Measurements from ENCODE around the gene ANAPC13. TPM values are rescaled to one million over a fixed set of nuclear protein-coding genes. Genes with fewer than 3 reads are reported as not detected.

ANAPC13 gene
- total RNA-seq, 1 experiment from 2014 or later: 35.7 TPM

DNA sequence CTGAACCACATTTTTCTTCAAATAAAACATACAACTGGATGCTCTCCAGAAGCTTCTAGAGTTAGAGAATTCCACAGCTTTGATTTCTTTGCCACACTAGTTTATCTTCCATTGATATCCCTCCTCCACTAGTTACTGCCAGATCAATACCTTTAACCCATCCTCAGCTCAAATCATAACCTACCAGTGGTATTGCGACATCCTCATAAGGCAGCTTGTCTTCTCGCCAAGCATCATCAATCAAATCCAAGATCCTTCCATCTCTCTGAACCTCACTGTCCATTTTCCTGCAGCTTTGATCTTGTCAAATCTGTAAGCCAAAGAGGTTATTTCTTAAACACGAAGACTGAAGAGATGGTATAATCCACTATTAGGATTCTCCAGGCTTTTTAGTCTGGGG lies 3.2 kb downstream of the ANAPC13 start:
- ChIA-PET RAD21 (ENCODE audit: low non-redundant PET in 1 of 2, low total read pairs in 2 of 2, uncharacterized antibody in 2 of 2, unreplicated experiment in 2 of 2) (no interaction called here), POLR2A (no interaction called here), CTCF (interaction anchor here (0.7 to 3.5 kb wide), 3 partner anchors 9 to 180 kb away, joined by 3 to 18 read pairs (median 8); no protein-coding TSS in a partner anchor)
- TF ChIP-seq SRF (IDR thresholded peaks at IDR 0.05; ENCODE audit: low read depth) (no peak), CTCF (IDR thresholded peaks at IDR 0.05 in 2 of 3, conservative IDR thresholded peaks at IDR 0.05 in 1 of 3; ENCODE audit: borderline replicate concordance in 1 of 3, insufficient read depth in 1 of 3, low read depth in 2 of 3, low read length in 2 of 3) (no peak), ATF3 (IDR thresholded peaks at IDR 0.05) (no peak), REST (IDR thresholded peaks at IDR 0.05; ENCODE audit: low read depth) (no peak), ZNF274 (IDR thresholded peaks at IDR 0.05; ENCODE audit: low read depth, low read length) (no peak), POLR2AphosphoS5 (IDR thresholded peaks at IDR 0.05; ENCODE audit: low read depth, low read length) (no peak), YY1 (IDR thresholded peaks at IDR 0.05; ENCODE audit: extremely low read depth, insufficient replicate concordance, low read depth, low read length) (no peak), EGR1 (IDR thresholded peaks at IDR 0.05; ENCODE audit: low read depth) (no peak), SP1 (IDR thresholded peaks at IDR 0.05; ENCODE audit: low read depth) (no peak), CBX3 (IDR thresholded peaks at IDR 0.05; ENCODE audit: low read depth) (no peak), CEBPB (IDR thresholded peaks at IDR 0.05; ENCODE audit: low read depth) (no peak)
- TF ChIP-seq, protein P1, sequence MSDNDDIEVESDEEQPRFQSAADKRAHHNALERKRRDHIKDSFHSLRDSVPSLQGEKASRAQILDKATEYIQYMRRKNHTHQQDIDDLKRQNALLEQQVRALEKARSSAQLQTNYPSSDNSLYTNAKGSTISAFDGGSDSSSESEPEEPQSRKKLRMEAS (IDR thresholded peaks at IDR 0.05): no peak
- no peaks in the 10 kb centered on the region for H3K9me2 ChIP-seq (ENCODE audit: insufficient read depth)
- DNase-seq (ENCODE audit: low read depth, low spot score) (no peak), ATAC-seq (no peak)
- no peaks in the 10 kb centered on the region for H3K27me3 ChIP-seq (ENCODE audit: insufficient read depth, low read length)
- H2AFZ ChIP-seq (ENCODE audit: low read depth, low read length, poor library complexity, severe bottlenecking): no peak overlapping the region
- H3K27ac ChIP-seq (ENCODE audit: low read depth, low read length): no peak overlapping the region
- H3K4me1 ChIP-seq (ENCODE audit: control insufficient read depth in 1 of 2, insufficient read depth in 2 of 2, low read length in 2 of 2): peaks cover 15 to 26% of the 10 kb centered on the region in 2 experiments
- H3K36me3 ChIP-seq (ENCODE audit: control insufficient read depth in 1 of 2, insufficient read depth in 2 of 2, low read length in 2 of 2): peaks cover 28 to 38% of the 10 kb centered on the region in 2 experiments
- no peak overlapping the region for H3K4me2 ChIP-seq (ENCODE audit: low read length)
- H3K9me3 ChIP-seq (ENCODE audit: control insufficient read depth in 1 of 2, insufficient read depth in 1 of 2, low read depth in 1 of 2, low read length in 2 of 2): no peaks in the 10 kb centered on the region
- H3K79me2 ChIP-seq (ENCODE audit: insufficient read depth, low read length): peaks cover 35% of the 10 kb centered on the region
- no peak overlapping the region for H3K9ac ChIP-seq (ENCODE audit: low read length)
- no peak overlapping the region for H3K4me3 ChIP-seq (replicated peaks in 1 of 2; ENCODE audit: low read depth in 1 of 2, low read length in 2 of 2)
- intact Hi-C loops (cut with micrococcal nuclease): no loop called here
- no peaks in the 10 kb centered on the region for H4K20me1 ChIP-seq (ENCODE audit: insufficient read depth)
- no TSS peak for BruUV-seq (replicated peaks)

Data from HCT116 (cell line).